ENCODE measurements around the gene IDE.

DNA sequence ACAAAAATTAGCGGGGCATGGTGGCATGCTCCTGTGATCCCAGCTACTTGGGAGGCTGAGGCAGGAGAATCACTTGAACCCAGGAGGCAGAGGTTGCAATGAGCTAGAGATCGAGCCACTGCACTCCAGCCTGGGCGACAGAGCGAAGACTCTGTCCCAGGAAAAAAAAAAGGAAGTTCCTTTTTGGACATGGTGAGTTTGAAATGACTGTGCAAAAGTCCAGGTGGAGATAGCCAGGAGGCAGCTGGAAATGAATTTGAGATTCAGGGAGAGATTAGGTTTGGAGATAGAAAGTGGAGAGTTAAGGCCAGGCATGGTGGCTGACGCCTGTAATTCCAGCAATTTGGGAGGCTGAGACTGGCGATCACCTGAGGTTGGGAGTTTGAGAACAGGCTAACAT lies 143.8 kb downstream of the IDE start:
- TF ChIP-seq, protein P1, sequence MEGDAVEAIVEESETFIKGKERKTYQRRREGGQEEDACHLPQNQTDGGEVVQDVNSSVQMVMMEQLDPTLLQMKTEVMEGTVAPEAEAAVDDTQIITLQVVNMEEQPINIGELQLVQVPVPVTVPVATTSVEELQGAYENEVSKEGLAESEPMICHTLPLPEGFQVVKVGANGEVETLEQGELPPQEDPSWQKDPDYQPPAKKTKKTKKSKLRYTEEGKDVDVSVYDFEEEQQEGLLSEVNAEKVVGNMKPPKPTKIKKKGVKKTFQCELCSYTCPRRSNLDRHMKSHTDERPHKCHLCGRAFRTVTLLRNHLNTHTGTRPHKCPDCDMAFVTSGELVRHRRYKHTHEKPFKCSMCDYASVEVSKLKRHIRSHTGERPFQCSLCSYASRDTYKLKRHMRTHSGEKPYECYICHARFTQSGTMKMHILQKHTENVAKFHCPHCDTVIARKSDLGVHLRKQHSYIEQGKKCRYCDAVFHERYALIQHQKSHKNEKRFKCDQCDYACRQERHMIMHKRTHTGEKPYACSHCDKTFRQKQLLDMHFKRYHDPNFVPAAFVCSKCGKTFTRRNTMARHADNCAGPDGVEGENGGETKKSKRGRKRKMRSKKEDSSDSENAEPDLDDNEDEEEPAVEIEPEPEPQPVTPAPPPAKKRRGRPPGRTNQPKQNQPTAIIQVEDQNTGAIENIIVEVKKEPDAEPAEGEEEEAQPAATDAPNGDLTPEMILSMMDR (IDR thresholded peaks at IDR 0.05) = no peak
- TF ChIP-seq POLR2AphosphoS5 (IDR thresholded peaks at IDR 0.05) = no peak
